Breast epithelium (tissue), 3 donors: Measurements from ENCODE around the gene TAF11L2.

Source experiments
- POLR2A ChIP-seq: fragments of 450-650 bp; IDR thresholded peaks from one replicate; pipeline ENCODE4 v1.6.1; 2016; ENCODE audit warnings: antibody characterized with exemption, mild to moderate bottlenecking, moderate library complexity
- TF ChIP-seq, protein P1 (sequence below), 3 donors: fragments of 450-650 bp; IDR thresholded peaks; one replicate each; pipeline ENCODE4 v1.5.1; 2016 to 2017; ENCODE audit warnings: antibody characterized with exemption in 3 of 3, mild to moderate bottlenecking in 3 of 3, moderate library complexity in 3 of 3

GRCh38 chr5:17452936-17453335 is 45.1 kb upstream of the TAF11L2 start:
- TF ChIP-seq POLR2A: no peak
- TF ChIP-seq, protein P1, sequence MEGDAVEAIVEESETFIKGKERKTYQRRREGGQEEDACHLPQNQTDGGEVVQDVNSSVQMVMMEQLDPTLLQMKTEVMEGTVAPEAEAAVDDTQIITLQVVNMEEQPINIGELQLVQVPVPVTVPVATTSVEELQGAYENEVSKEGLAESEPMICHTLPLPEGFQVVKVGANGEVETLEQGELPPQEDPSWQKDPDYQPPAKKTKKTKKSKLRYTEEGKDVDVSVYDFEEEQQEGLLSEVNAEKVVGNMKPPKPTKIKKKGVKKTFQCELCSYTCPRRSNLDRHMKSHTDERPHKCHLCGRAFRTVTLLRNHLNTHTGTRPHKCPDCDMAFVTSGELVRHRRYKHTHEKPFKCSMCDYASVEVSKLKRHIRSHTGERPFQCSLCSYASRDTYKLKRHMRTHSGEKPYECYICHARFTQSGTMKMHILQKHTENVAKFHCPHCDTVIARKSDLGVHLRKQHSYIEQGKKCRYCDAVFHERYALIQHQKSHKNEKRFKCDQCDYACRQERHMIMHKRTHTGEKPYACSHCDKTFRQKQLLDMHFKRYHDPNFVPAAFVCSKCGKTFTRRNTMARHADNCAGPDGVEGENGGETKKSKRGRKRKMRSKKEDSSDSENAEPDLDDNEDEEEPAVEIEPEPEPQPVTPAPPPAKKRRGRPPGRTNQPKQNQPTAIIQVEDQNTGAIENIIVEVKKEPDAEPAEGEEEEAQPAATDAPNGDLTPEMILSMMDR (IDR thresholded peaks at IDR 0.05): no peak
